Activated CD4-positive, alpha-beta T cell treated with anti-CD3 and anti-CD28 coated beads for 24 hours (primary cell): ENCODE data around the gene GLE1.
"Not testable (repeated sequence)": the region's sequence is repeated elsewhere in the genome, so short reads cannot be mapped to it uniquely, and the experiment has no call there.

Experiments
- DNase-seq, 2 donors: peaks; one replicate each; pipeline ENCODE4 v3.0.0-alpha.2; 2020; ENCODE audit warnings: low read depth in 2 of 2

The GLE1 gene

DNA sequence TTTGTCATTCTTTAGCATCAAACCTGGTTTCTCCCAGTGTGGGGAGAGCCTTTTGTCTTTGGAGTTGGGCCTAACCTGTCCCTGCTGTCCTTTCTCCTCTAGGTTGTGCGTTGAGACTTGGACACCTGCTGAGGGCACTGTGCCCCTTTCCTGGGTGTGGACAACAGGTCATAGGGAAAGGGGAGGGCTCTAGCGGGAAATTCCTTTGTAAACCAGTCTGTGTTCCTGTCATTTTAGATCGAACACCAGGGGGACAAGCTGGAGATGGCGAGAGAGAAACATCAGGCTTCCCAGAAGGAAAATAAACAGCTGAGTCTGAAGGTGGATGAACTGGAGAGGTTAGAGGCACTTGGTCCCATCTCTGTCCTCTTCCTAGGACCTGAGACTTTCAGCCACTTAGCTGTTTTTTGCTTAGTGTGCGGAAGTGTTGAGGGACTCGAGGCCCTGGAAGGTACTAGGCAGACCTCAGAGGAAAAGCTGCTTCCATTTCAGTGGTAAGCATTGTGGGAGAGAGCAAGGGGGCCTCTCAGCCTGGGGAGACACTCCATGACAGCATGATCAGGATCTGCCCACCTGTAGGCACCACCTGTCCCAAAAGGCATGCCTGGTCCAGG lies 8.6 kb upstream of the GLE1 start:
- no peak for DNase-seq

DNA sequence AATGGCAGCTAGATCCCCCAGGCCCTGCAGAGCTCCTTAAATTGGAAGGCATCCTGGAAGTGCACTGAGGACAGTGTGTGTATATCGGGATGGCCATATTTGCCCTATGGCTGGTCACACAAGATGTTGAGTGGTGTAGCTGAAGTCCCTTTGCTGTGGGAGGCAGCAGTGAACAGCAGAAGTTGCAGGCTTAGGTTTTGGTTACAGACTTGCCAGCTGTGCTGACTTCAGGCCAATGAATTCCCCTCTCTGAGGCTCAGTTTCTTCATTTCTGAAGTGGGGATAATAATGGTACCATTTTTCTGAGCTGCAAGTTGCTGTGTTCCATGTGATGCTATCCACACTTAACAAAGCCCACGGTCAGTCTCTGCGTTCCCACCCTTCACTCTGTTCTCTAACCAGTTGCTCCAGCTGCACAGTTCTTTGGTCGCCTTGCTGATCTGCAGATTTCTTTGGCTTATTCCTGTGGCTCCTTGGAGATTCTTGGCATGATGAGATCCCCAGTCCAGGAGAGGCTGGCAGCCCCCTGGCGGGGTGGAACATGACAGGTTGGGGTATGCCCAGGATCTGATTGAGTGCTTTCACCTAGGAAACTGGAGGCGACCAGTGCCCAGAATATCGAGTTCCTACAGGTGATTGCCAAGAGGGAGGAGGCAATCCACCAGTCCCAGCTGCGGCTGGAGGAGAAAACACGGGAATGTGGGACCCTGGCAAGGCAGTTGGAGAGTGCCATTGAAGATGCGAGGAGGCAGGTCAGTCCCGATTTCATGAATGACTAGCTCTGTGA lies 6.5 kb upstream of the GLE1 start:
- DNase-seq: no peak

- no peak for DNase-seq
Measured at GRCh38 chr9:128498911-128499310, 5.6 kb upstream of the GLE1 start.

- no peak for DNase-seq
Measured at GRCh38 chr9:128499920-128500319, 4.6 kb upstream of the GLE1 start.

DNA sequence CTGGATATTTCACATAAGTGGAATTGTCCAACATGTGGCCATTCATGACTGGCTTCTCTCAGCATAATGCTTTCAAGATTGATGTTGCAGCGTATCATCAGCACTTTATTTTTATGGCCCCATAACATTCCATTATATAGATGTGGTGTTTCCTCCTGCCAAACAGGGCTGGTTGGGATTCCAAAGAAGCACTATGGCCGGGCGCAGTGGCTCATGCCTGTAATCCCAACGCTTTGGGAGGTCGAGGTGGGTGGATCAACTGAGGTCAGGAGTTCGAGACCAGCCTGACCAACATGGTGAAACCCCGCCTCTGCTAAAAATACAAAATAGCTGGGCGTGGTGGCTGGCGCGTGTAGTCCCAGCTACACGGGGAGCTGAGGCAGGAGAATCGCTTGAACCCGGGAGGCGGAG lies 1.1 kb upstream of the GLE1 start:
- DNase-seq: not testable (repeated sequence)

- no peak for DNase-seq
Measured at GRCh38 chr9:128503870-128504269, 649 bp upstream of the GLE1 start.

DNA sequence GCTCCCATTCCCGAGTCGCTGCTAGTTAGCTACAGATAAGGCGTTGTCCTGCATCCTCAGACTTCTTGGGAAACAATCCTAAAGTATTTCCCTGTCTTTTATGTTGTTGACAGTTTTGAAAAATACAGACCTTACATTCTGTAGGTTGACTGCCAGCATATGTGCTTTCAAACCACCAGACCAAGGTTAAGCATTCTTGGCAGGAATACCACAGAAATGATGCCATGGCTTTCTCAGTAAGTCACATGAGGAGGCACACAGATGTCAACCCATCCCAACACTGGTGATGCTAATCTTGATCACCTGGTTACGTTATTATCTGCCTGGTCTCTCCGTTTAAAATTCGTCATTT lies 871 bp downstream of the GLE1 start:
- no peak for DNase-seq

DNA sequence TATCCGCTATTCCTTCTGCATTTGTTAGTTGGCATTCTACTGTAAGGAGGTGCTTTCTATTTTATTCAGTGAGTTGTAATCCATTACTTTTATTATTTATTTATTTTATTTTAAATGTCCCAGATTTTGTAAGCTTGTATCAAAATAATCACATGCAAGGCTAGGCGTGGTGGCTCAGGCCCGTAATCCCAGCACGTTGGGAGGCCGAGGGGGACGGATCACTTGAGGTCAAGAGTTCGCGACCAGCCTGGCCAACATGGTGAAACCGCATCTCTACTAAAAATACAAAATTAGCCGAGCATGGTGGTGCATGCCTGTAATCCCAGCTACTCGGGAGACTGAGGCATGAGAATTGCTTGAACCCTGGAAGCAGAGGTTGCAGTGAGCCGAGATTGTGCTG lies 1.4 kb downstream of the GLE1 start:
- DNase-seq: not testable (repeated sequence)

- DNase-seq: no peak
Measured at GRCh38 chr9:128512820-128513219, 8.3 kb downstream of the GLE1 start.

DNA sequence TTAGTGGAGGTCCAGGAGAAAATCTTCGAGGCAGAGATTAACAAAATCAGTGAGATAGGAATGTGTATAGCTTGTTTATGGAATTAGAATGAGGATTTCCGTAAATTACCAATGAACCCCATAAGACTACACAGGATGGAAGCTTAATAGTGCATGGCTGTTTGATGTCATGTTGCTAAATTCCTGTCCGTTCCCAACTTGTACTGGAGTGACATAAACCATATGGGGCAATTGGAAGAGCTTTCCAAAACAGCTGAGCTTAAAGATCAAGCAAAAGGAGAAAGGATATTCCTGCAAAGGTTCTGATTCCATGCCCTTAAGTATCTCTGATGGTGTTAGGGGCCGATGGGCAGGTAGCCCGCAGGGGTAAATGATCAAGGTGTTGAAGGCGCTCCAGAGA lies 17.4 kb downstream of the GLE1 start:
- no peak for DNase-seq

- DNase-seq: no peak
Measured at GRCh38 chr9:128523199-128523925, 18.8 kb downstream of the GLE1 start.

- DNase-seq: no peak
Measured at GRCh38 chr9:128526720-128527119, 22.2 kb downstream of the GLE1 start.

DNA sequence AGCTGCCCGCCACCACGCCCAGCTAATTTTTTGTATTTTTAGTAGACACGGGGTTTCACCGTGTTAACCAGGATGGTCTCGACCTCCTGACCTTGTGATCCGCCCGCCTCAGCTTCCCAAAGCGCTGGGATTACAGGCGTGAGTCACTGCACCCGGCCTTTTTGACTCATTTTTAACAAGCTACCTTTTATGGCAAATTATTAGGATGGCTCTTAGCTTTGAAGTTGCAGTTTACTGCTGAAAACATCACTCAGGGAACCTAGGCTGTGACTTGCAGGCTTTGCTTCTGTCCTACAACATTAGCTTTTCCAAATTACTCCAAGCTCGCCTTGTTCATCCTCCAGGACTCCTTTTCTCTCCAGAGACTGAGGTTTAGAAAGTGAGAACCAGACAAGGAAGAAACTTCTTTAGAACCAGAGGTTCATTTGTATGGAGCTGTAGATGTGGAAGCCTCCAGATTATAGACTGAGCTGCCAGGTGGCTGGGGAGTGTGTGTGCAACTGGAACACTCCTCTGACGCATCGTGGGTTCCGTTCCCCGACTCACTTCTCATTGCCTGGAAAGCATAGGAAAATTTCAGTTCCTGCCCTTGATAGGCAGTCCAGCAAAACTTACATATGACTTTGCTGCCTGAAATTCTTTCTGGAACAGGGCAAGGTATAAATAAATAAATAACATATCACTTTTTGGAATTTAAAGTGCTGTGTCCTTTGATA lies 24.1 kb downstream of the GLE1 start:
- no peak for DNase-seq

GRCh38 chr9:128529191-128529590 lies 24.7 kb downstream of the GLE1 start:
- no peak for DNase-seq

DNA sequence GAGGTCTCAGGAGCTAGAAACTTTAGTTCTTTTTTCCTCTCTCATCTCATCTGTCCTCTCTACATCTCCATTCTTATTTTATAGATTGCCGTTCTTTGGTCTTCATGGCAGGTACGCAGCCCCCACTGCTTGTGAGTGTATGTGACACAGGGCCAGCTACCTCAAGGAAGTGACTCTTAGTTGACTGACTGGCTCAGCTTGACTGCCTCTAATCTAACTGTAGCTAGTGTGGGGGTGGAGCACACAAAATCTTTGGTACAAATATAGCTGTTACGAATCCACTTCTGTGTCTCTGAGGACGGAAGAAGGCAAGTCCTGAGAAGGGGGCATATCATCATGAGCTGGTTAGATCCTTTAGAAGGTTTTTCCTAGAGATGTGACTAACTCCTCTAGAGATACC lies 28.1 kb downstream of the GLE1 start:
- DNase-seq: no peak

DNA sequence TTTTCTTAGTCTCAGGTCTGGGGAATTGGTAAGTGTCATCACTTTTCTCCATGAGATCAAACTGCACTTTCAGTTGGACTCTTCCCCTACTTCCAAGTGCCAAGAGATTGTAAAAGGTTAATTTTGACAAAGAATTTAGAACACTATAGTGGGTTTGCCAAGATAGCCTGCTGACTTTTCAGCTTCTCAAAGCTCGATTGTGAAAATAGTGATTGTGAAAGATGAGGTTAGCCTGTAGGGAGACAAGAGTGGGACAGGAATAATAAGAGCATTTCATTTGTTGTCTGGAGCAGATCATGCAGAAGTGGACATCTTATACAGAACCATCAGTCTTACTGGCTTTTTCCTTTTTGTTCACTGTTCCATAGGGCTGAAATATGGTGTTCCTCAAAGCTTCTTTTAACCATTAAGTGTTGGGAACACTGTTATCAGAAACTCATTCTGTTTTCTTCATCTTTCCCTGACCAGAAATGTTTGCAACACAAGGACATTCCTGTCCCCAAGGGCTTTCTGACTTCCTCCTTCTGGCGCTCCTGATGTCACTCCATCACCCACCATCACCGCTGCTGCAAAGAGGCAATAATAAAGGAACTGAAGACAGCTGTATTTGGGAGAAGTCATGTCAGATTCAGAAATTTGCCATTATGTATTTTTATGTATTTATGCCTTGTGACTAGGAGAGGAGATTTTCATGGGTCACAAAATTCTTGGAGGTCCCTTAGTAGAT lies 36.3 kb downstream of the GLE1 start:
- DNase-seq: no peak

DNA sequence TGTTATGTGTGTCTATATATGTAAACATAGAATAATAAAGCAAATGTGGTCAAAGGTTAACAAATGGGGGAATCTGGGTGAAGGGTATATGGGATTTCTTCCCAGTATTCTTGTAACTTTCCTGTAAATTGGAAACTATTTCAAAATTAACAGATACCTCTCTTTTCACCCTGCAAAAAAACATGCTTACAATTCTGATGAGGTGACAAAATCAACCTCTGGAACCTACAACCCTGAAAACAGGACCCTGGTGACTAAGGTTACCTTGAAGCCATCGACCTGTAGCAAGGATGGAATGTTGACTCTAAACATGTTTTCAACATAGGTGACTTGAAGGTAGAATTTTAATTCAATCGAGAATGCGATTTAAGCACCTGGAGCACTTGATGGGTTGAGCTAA lies 42.0 kb downstream of the GLE1 start:
- DNase-seq: no peak

GRCh38 chr9:128548876-128549275 lies 44.4 kb downstream of the GLE1 start:
- no peak for DNase-seq

DNA sequence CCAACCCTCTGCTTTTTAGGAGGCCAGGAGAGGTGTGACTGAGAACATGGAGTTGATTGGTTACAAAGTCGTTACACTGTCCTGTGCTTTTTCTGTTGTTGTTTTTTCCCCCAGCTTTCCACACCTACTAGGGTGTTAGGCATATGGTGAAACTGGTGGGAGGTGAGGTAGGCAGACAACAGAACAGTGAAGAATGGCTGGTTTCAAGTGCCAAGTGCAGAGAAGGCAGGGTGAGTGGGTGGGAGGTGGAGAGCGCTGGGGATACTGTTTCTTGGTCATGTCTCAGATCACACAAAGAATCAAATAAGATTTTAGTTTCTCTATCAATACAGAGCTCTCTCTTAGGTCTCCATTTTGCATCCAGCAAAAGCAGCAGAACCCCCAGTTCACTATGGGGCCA lies 45.7 kb downstream of the GLE1 start:
- DNase-seq: peak in 1 of 2 donors; percentile 44

GRCh38 chr9:128550770-128551656 lies 46.5 kb downstream of the GLE1 start:
- no peak for DNase-seq
